H9 (cell line): ENCODE results near the gene DUSP16. TPM values are rescaled to one million over a fixed set of nuclear protein-coding genes. Genes with fewer than 3 reads are reported as not detected.

ENCODE experiments used
- DNase-seq: peaks from one replicate; pipeline ENCODE4 v3.0.0-alpha.2; 2017
- H2AFZ ChIP-seq: one replicate; pipeline ENCODE4 v1.6.1; 2013; ENCODE audit warnings: mild to moderate bottlenecking, low read length, control low read depth, moderate library complexity
- H2AK5ac ChIP-seq: 2 replicates; pipeline ENCODE4 v1.6.1; 2013; ENCODE audit warnings: low read length, control low read depth, mixed read lengths; ENCODE audit not compliant: insufficient read length
- H2BK120ac ChIP-seq: one replicate; pipeline ENCODE4 v1.6.1; 2013; ENCODE audit warnings: low read depth, mild to moderate bottlenecking, low read length, control low read depth, inconsistent platforms; ENCODE audit not compliant: poor library complexity, severe bottlenecking
- H2BK12ac ChIP-seq: 2 replicates; pipeline ENCODE4 v1.6.1; 2013; ENCODE audit warnings: low read length, control low read depth, mixed read lengths, low read depth; ENCODE audit not compliant: insufficient read length
- H2BK15ac ChIP-seq: 2 replicates; pipeline ENCODE4 v1.6.1; 2013; ENCODE audit warnings: low read depth, low read length, control low read depth
- H2BK20ac ChIP-seq: one replicate; pipeline ENCODE4 v1.6.1; 2013; ENCODE audit warnings: low read depth, mild to moderate bottlenecking, low read length, control low read depth, inconsistent platforms; ENCODE audit not compliant: poor library complexity, severe bottlenecking
- H2BK5ac ChIP-seq: 2 replicates; pipeline ENCODE4 v1.6.1; 2013; ENCODE audit warnings: low read length, control low read depth, mixed read lengths; ENCODE audit not compliant: insufficient read length
- H3K14ac ChIP-seq: 2 replicates; pipeline ENCODE4 v1.6.1; 2013; ENCODE audit warnings: low read length, control low read depth; ENCODE audit not compliant: insufficient read depth
- H3K18ac ChIP-seq: 2 replicates; pipeline ENCODE4 v1.6.1; 2013; ENCODE audit warnings: low read depth, mild to moderate bottlenecking, mixed read lengths, low read length, control low read depth; ENCODE audit not compliant: insufficient read length
- H3K23ac ChIP-seq: 2 replicates; pipeline ENCODE4 v1.6.1; 2013; ENCODE audit warnings: low read length, control low read depth, mixed read lengths, low read depth; ENCODE audit not compliant: insufficient read length
- H3K23me2 ChIP-seq: 2 replicates; pipeline ENCODE4 v1.6.1; 2013; ENCODE audit warnings: low read depth, mild to moderate bottlenecking, mixed read lengths, low read length, control low read depth; ENCODE audit not compliant: insufficient read length, poor library complexity, severe bottlenecking
- H3K27ac ChIP-seq: 2 replicates; pipeline ENCODE4 v1.5.1; 2013; ENCODE audit warnings: low read length, control low read depth, mixed read lengths, low read depth; ENCODE audit not compliant: insufficient read length
- H3K27me3 ChIP-seq: 2 replicates; pipeline ENCODE4 v1.6.1; 2013; ENCODE audit warnings: low read length, control low read depth, inconsistent platforms; ENCODE audit not compliant: insufficient read depth
- H3K4ac ChIP-seq: 2 replicates; pipeline ENCODE4 v1.6.1; 2013; ENCODE audit warnings: low read depth, mild to moderate bottlenecking, control low read depth, inconsistent platforms, low read length, moderate library complexity
- H3K4me1 ChIP-seq: 2 replicates; pipeline ENCODE4 v1.6.1; 2013; ENCODE audit warnings: low read length, control low read depth, inconsistent platforms; ENCODE audit not compliant: insufficient read depth
- H3K4me2 ChIP-seq: 2 replicates; pipeline ENCODE4 v1.6.1; 2013; ENCODE audit warnings: low read length, control low read depth, mixed read lengths; ENCODE audit not compliant: insufficient read length, insufficient read depth
- H3K56ac ChIP-seq: 2 replicates; pipeline ENCODE4 v1.6.1; 2013; ENCODE audit warnings: low read depth, mild to moderate bottlenecking, mixed read lengths, low read length, control low read depth; ENCODE audit not compliant: insufficient read length
- H3K79me1 ChIP-seq: 2 replicates; pipeline ENCODE4 v1.6.1; 2013; ENCODE audit warnings: low read depth, mild to moderate bottlenecking, moderate library complexity, low read length, control low read depth, inconsistent platforms; ENCODE audit not compliant: insufficient read depth, poor library complexity, severe bottlenecking
- H3K79me2 ChIP-seq: 2 replicates; pipeline ENCODE4 v1.6.1; 2013; ENCODE audit warnings: low read length, control low read depth, inconsistent platforms; ENCODE audit not compliant: insufficient read depth
- H3K9ac ChIP-seq: 2 replicates; pipeline ENCODE4 v1.6.1; 2013; ENCODE audit warnings: low read length, control low read depth, mixed read lengths; ENCODE audit not compliant: insufficient read length; ENCODE audit errors: extremely low read depth
- H3K9me3 ChIP-seq: one replicate; pipeline ENCODE4 v1.6.1; 2013; ENCODE audit warnings: low read depth, low read length, inconsistent platforms; ENCODE audit not compliant: control insufficient read depth
- H3T11ph ChIP-seq: one replicate; pipeline ENCODE4 v1.6.1; 2013; ENCODE audit warnings: mild to moderate bottlenecking, low read length, control low read depth, inconsistent platforms
- H4K20me1 ChIP-seq: one replicate; pipeline ENCODE4 v1.6.1; 2013; ENCODE audit not compliant: control insufficient read depth, insufficient read length, insufficient read depth
- H4K5ac ChIP-seq: 2 replicates; pipeline ENCODE4 v1.6.1; 2013; ENCODE audit warnings: low read depth, mild to moderate bottlenecking, mixed read lengths, low read length, control low read depth; ENCODE audit not compliant: insufficient read length
- H4K8ac ChIP-seq: replicated peaks from 2 replicates; pipeline ENCODE4 v1.6.1; 2013; ENCODE audit warnings: low read length, control low read depth, mixed read lengths, low read depth; ENCODE audit not compliant: insufficient read length
- H4K91ac ChIP-seq: 2 replicates; pipeline ENCODE4 v1.6.1; 2013; ENCODE audit warnings: low read depth, mild to moderate bottlenecking, moderate library complexity, mixed read lengths, low read length, control low read depth; ENCODE audit not compliant: insufficient read length
- H3K27ac Mint-ChIP-seq, 3 experiments: 2 replicates in 2 of 3; 3 replicates in 1 of 3; pipeline ENCODE4 v1.8.0; 2020 to 2021; ENCODE audit warnings: mixed read lengths in 3 of 3, mild to moderate bottlenecking in 1 of 3, moderate library complexity in 1 of 3
- H3K27me3 Mint-ChIP-seq: 2 replicates; pipeline ENCODE4 v1.8.0; 2021; ENCODE audit warnings: low read depth, mild to moderate bottlenecking, moderate library complexity, mixed read lengths
- H3K36me3 Mint-ChIP-seq, 3 experiments: 2 replicates in 2 of 3; 3 replicates in 1 of 3; pipeline ENCODE4 v1.8.0; 2020 to 2021; ENCODE audit warnings: low read depth in 3 of 3, mixed read lengths in 3 of 3; ENCODE audit not compliant: insufficient read depth in 1 of 3
- H3K4me1 Mint-ChIP-seq, 2 experiments: 2 replicates each; pipeline ENCODE4 v1.8.0; 2020; ENCODE audit warnings: mixed read lengths in 2 of 2
- H3K4me3 Mint-ChIP-seq, 2 experiments: 2 replicates in 1 of 2; 3 replicates in 1 of 2; pipeline ENCODE4 v1.8.0; 2020 to 2021; ENCODE audit warnings: mild to moderate bottlenecking in 2 of 2, mixed read lengths in 2 of 2, moderate library complexity in 1 of 2
- H3K9me3 Mint-ChIP-seq, 2 experiments: 2 replicates in 1 of 2; 3 replicates in 1 of 2; pipeline ENCODE4 v1.8.0; 2020; ENCODE audit warnings: mild to moderate bottlenecking in 2 of 2, mixed read lengths in 2 of 2, moderate library complexity in 1 of 2
- CTCF ChIP-seq: fragments of 200-600 bp; sonication (generic); conservative IDR thresholded peaks from 3 replicates; pipeline ENCODE4 v1.8.0; 2021; ENCODE audit warnings: antibody characterized with exemption, mild to moderate bottlenecking
- WGBS: extraction: QIAGEN DNeasy Blood & Tissue Kit; methylation state at CpG from one replicate; pipeline ENCODE4 v1.1.7; 2013; ENCODE audit warnings: missing lambda C conversion rate, low lambda C conversion rate, mixed read lengths; ENCODE audit not compliant: insufficient read length; ENCODE audit errors: extremely low coverage; 5-methylcytosine and 5-hydroxymethylcytosine counted together
- total RNA-seq: library from RNA; stranded (reverse); gene quantifications from 2 replicates; pipeline ENCODE4 v1.2.1, GENCODE V29; 2021

DUSP16 gene
- total RNA-seq, 1 experiment from 2014 or later, result 64.0 TPM

DNA sequence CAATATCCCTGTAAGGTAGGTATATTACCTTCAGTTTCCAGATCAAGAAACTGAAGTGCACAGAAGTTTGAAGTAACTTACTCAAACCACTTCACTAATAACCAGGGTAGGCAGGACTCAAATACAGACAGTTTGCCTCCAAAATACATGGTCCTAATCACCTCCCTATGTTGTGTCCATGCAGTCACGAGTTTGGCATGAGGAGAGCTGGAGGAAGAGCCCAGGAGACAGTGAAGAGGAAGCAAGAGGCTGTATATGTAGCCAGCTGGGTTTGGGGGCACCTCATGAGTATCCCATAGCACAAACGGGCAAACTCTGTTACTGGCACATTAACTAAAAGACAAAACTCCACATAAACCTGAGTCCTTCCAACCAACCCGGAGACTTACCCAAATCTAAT lies 79.2 kb downstream of the DUSP16 start:
- H3K4me3 Mint-ChIP-seq, result no peak overlapping the region

More for the DNA sequence above, 79.2 kb downstream of the DUSP16 start:
- peaks cover 8 to 18% of the 10 kb centered on the region in 2 experiments for H3K4me1 Mint-ChIP-seq
- no peak overlapping the region for H3K56ac ChIP-seq
- no CpG with 5 or more reads among the region's 3 CpGs for WGBS
- no peaks in the 10 kb centered on the region for H3K79me2 ChIP-seq
- no peaks in the 10 kb centered on the region for H3K4me1 ChIP-seq
- DNase-seq, result no peak
- no peaks in the 10 kb centered on the region for H3K23me2 ChIP-seq
- H3K14ac ChIP-seq, result no peak overlapping the region
- no peak overlapping the region for H3K23ac ChIP-seq
- no peak overlapping the region for H2BK20ac ChIP-seq
- no peaks in the 10 kb centered on the region for H3K79me1 ChIP-seq
- H3K9me3 Mint-ChIP-seq, result no peaks in the 10 kb centered on the region
- no peak overlapping the region for H2BK15ac ChIP-seq
- H4K8ac ChIP-seq, result no peak overlapping the region
- H3K4ac ChIP-seq, result no peak overlapping the region
- no peak overlapping the region for H2AFZ ChIP-seq
- H2BK12ac ChIP-seq, result no peak overlapping the region
- H3K9ac ChIP-seq, result no peak overlapping the region
- no peak overlapping the region for H3T11ph ChIP-seq
- H2AK5ac ChIP-seq, result no peak overlapping the region
- no peak overlapping the region for H4K91ac ChIP-seq
- H3K9me3 ChIP-seq, result no peaks in the 10 kb centered on the region
- no peak overlapping the region for H2BK5ac ChIP-seq
- H3K18ac ChIP-seq, result no peak overlapping the region
- H3K4me2 ChIP-seq, result no peak overlapping the region
- peaks cover 24 to 65% (median 48%) of the 10 kb centered on the region in 3 experiments; a peak in 6 of 7 replicates for H3K36me3 Mint-ChIP-seq
- H4K20me1 ChIP-seq, result no peaks in the 10 kb centered on the region
- H3K27ac Mint-ChIP-seq, result no peak overlapping the region
- H2BK120ac ChIP-seq, result no peak overlapping the region
- no peaks in the 10 kb centered on the region for H3K27me3 ChIP-seq
- H3K27me3 Mint-ChIP-seq, result no peaks in the 10 kb centered on the region
- H3K27ac ChIP-seq, result no peak overlapping the region
- TF ChIP-seq CTCF, result no peak
- H4K5ac ChIP-seq, result no peak overlapping the region
